ENCODE measurements around the gene LRP2. TPM values are rescaled to one million over a fixed set of nuclear protein-coding genes. Genes with fewer than 3 reads are reported as not detected.

LRP2 gene
- total RNA-seq, 3 donors from 2014 or later (not counting 1 experiment from before 2014, with no cell fraction given), result not detected

GRCh38 chr2:169131587-169132512, 230.5 kb downstream of the LRP2 start:
- Histone ChIP-seq H3K9me3 (ENCODE audit: control insufficient read depth, insufficient read depth, low read length) (no peaks in the 10 kb centered on the region), H3K4me1 (ENCODE audit: control insufficient read depth, insufficient read depth, low read length) (no peaks in the 10 kb centered on the region), H3K4me3 (ENCODE audit: low read length) (no peak overlapping the region), H3K36me3 (ENCODE audit: control insufficient read depth, insufficient read depth, low read length) (no peaks in the 10 kb centered on the region), H3K27me3 (ENCODE audit: control insufficient read depth, insufficient read depth, low read length) (no peaks in the 10 kb centered on the region), H3K27ac (ENCODE audit: low read length) (no peak overlapping the region)
- Mint-ChIP-seq H3K27ac (no peak overlapping the region), H3K27me3 (ENCODE audit: low read depth in 2 of 2) (no peaks in the 10 kb centered on the region), H3K4me3 (no peak overlapping the region), H3K4me1 (no peaks in the 10 kb centered on the region), H3K9me3 (no peaks in the 10 kb centered on the region), H3K36me3 (no peaks in the 10 kb centered on the region)
- TF ChIP-seq CTCF (IDR thresholded peaks at IDR 0.05), result peak; percentile 95
- 20% methylated on average over 6 of the region's 9 CpGs for WGBS (ENCODE audit: insufficient coverage)
- intact Hi-C loops (cut with micrococcal nuclease), result loop anchor here (2.0 kb wide), 1 partner anchor 171 kb away; no protein-coding TSS in a partner anchor
- DNase-seq, result peak in 1 of 2 donors; percentile 74
- ATAC-seq, result peak; percentile 73 to 97 (median 97)

- Histone ChIP-seq H3K4me1 (ENCODE audit: control insufficient read depth, insufficient read depth, low read length) (no peaks in the 10 kb centered on the region), H3K27me3 (ENCODE audit: control insufficient read depth, insufficient read depth, low read length) (no peaks in the 10 kb centered on the region), H3K4me3 (ENCODE audit: low read length) (no peak overlapping the region), H3K9me3 (ENCODE audit: control insufficient read depth, insufficient read depth, low read length) (no peaks in the 10 kb centered on the region), H3K36me3 (ENCODE audit: control insufficient read depth, insufficient read depth, low read length) (no peaks in the 10 kb centered on the region), H3K27ac (ENCODE audit: low read length) (no peak overlapping the region)
- DNase-seq (no peak), ATAC-seq (no peak)
- intact Hi-C loops (cut with micrococcal nuclease), result no loop called here
- Mint-ChIP-seq H3K4me3 (no peak overlapping the region), H3K9me3 (no peaks in the 10 kb centered on the region), H3K36me3 (no peaks in the 10 kb centered on the region), H3K27ac (no peak overlapping the region), H3K4me1 (no peaks in the 10 kb centered on the region), H3K27me3 (ENCODE audit: low read depth in 2 of 2) (peaks cover under 1 to 2% of the 10 kb centered on the region in 2 donors)
- 97% methylated on average over 5 of the region's 5 CpGs for WGBS (ENCODE audit: insufficient coverage)
- TF ChIP-seq CTCF (IDR thresholded peaks at IDR 0.05), result no peak
Observed at GRCh38 chr2:169129703-169130243, 232.6 kb downstream of the LRP2 start.

- no peaks in the 10 kb centered on the region for H3K4me1 Mint-ChIP-seq
- H3K9me3 Mint-ChIP-seq, result no peaks in the 10 kb centered on the region
- no peak overlapping the region for H3K27ac ChIP-seq (ENCODE audit: low read length)
- H3K27ac Mint-ChIP-seq, result no peak overlapping the region
- DNase-seq (no peak), ATAC-seq (no peak)
- no peaks in the 10 kb centered on the region for H3K4me1 ChIP-seq (ENCODE audit: control insufficient read depth, insufficient read depth, low read length)
- no peaks in the 10 kb centered on the region for H3K9me3 ChIP-seq (ENCODE audit: control insufficient read depth, insufficient read depth, low read length)
- H3K27me3 Mint-ChIP-seq (ENCODE audit: low read depth in 2 of 2), result peaks cover 13 to 32% of the 10 kb centered on the region in 2 donors
- no peak overlapping the region for H3K4me3 ChIP-seq (ENCODE audit: low read length)
- intact Hi-C loops (cut with micrococcal nuclease), result no loop called here
- H3K36me3 Mint-ChIP-seq, result no peaks in the 10 kb centered on the region
- H3K27me3 ChIP-seq (ENCODE audit: control insufficient read depth, insufficient read depth, low read length), result no peaks in the 10 kb centered on the region
- WGBS (ENCODE audit: insufficient coverage), result 69% methylated on average over 2 of the region's 4 CpGs
- no peaks in the 10 kb centered on the region for H3K36me3 ChIP-seq (ENCODE audit: control insufficient read depth, insufficient read depth, low read length)
- no peak for TF ChIP-seq CTCF (IDR thresholded peaks at IDR 0.05)
- H3K4me3 Mint-ChIP-seq, result no peak overlapping the region
Observed at GRCh38 chr2:169119851-169120250, 242.5 kb downstream of the LRP2 start.

All from natural killer cell (primary cell).